GM21390 (cell line): Measurements from ENCODE around the gene AKR1B15.
A peak's percentile ranks its signal among the peaks of the same experiment; 100 is the strongest.
"Not testable (repeated sequence)": the region's sequence is repeated elsewhere in the genome, so short reads cannot be mapped to it uniquely, and the experiment has no call there.

Source experiments
- ATAC-seq: cut with Tn5 transposase; IDR thresholded peaks from one replicate; pipeline ENCODE4 v1.9.1; 2021; ENCODE audit not compliant: unreplicated experiment

AKR1B15 gene

GRCh38 chr7:134532180-134532953 is 16.5 kb upstream of the AKR1B15 start:
- ATAC-seq, result no peak

- no peak for ATAC-seq
Measured at GRCh38 chr7:134532954-134533218, 16.0 kb upstream of the AKR1B15 start.

- no peak for ATAC-seq
Measured at GRCh38 chr7:134533288-134533771, 15.6 kb upstream of the AKR1B15 start.

GRCh38 chr7:134534633-134535032 is 14.3 kb upstream of the AKR1B15 start:
- ATAC-seq, result no peak

GRCh38 chr7:134535272-134535918 is 13.5 kb upstream of the AKR1B15 start:
- ATAC-seq, result no peak

- no peak for ATAC-seq
Measured at GRCh38 chr7:134535919-134536299, 13.0 kb upstream of the AKR1B15 start.

- not testable (repeated sequence) for ATAC-seq
Measured at GRCh38 chr7:134536558-134536957, 12.4 kb upstream of the AKR1B15 start.

GRCh38 chr7:134537273-134537781 is 11.6 kb upstream of the AKR1B15 start:
- not testable (repeated sequence) for ATAC-seq

- no peak for ATAC-seq
Measured at GRCh38 chr7:134539380-134540004, 9.4 kb upstream of the AKR1B15 start.

- not testable (repeated sequence) for ATAC-seq
Measured at GRCh38 chr7:134541501-134542194, 7.3 kb upstream of the AKR1B15 start.

- no peak for ATAC-seq
Measured at GRCh38 chr7:134542195-134542771, 6.6 kb upstream of the AKR1B15 start.

- ATAC-seq, result no peak
Measured at GRCh38 chr7:134545380-134545779, 3.5 kb upstream of the AKR1B15 start.

GRCh38 chr7:134545918-134546317 is 3.0 kb upstream of the AKR1B15 start:
- ATAC-seq, result no peak

- no peak for ATAC-seq
Measured at GRCh38 chr7:134546955-134547354, 2.0 kb upstream of the AKR1B15 start.

- peak; percentile 73 for ATAC-seq
Measured at GRCh38 chr7:134547397-134548054, 1.4 kb upstream of the AKR1B15 start.

GRCh38 chr7:134549366-134549765 is 456 bp downstream of the AKR1B15 start:
- no peak for ATAC-seq

- no peak for ATAC-seq
Measured at GRCh38 chr7:134552105-134552504, 3.2 kb downstream of the AKR1B15 start.

GRCh38 chr7:134553976-134554375 is 5.1 kb downstream of the AKR1B15 start:
- no peak for ATAC-seq

- ATAC-seq, result no peak
Measured at GRCh38 chr7:134554417-134554966, 5.6 kb downstream of the AKR1B15 start.

- ATAC-seq, result no peak
Measured at GRCh38 chr7:134557391-134557790, 8.5 kb downstream of the AKR1B15 start.
